ENCODE data around the gene PCNX1.
A peak's percentile ranks its signal among the peaks of the same experiment; 100 is the strongest.

The PCNX1 gene

DNA sequence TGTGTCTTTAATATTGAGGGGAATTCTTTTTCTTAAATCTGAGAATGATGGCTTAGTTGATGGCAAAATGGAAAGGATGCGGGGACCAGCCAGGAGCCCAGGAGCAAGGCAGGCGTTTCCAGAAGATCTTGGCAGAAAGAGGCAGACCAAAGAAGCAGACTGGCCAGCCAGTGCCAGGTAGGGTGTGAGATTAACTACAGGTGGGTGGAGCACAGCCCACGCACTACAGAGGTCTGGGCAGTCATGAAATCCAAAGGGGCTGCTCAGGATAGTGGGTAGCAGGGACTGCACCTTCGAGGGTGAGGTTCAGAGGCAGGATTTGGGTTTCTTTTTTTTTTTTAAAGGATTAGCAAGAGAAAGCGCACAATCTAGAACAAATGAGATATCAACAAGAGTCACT, 17.7 kb upstream of the PCNX1 start:
- no peak for DNase-seq

- no peak for DNase-seq
These were observed 16.2 kb upstream of the PCNX1 start for GRCh38 chr14:70890826-70891659.

DNA sequence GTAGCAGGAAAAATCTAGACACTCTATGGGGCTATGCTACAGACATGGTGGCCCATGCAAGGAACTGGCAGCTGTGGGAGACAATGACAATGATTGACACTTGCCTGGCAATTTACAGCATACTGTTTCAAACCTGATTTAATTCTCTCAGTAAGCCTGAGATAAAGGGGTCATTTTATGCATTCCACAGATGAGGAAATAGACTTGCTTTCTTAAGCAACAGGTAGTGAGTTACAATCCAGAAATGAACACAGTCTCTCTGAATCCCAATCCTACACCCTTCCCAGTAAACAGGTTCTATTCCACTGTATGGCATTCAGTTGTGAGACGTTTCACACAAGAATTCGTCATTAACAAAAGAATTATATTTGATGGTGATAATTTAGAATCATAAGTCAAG, 15.5 kb upstream of the PCNX1 start:
- no peak for DNase-seq

GRCh38 chr14:70893062-70893845, 14.0 kb upstream of the PCNX1 start:
- DNase-seq = no peak

GRCh38 chr14:70893858-70894291, 13.4 kb upstream of the PCNX1 start:
- DNase-seq = no peak

DNA sequence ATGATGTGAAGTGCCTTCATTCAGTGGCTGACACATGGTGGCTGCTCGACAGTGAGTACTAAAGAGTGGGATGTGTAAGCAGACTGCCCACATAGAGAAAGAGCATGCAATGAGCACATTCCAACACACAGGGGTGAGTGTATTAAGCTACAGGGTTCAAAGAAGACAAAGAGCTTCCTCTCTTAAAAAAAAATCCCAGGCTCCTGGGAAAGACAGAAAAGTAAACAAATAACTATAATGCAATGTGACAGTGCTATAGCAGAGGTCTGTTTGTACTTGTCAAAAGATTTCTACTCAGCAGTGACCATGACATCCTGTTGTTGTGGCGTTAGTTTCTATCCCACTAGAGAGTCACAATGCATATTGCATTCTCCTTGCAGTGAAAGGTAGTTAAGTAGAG, 12.4 kb upstream of the PCNX1 start:
- no peak for DNase-seq

GRCh38 chr14:70896317-70896716, 10.9 kb upstream of the PCNX1 start:
- DNase-seq = no peak

DNA sequence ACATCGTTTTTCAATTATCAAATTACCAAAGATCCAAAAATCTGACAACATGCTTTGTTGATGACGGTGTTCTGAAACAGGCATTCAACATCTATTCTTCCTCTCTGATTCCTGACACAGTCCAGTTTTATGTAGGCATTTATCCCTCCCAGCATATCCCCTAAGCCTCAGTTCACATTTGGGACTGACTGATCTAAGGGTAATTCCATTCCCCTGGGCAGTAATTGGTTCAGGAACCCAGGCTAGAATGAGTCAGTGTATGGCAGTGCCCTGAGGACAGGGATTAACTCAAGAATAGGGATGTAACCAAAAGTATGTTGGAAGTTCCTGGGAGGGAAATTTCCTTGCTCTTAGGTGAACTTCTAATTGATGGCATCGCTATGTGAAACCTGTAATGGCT, 10.3 kb upstream of the PCNX1 start:
- no peak for DNase-seq

DNA sequence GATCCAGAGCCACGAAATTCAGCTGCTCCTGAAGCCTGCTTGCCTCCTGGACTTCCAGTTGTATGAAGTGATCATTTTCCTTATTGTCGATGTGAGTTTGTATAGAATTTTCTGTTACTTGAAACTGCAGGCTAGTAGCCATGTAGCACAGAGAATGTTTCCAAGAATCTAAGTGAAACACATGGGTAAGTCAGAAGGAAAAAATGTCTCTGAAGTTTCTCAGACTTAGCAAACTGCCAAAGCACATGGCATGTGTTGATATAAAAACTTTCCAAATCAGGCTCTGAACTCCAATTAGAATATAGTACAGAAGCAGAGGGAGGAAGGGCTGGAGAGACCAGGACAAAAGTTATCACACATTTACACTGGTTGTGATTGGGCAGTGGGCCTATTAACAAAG, 9.8 kb upstream of the PCNX1 start:
- DNase-seq = no peak

DNA sequence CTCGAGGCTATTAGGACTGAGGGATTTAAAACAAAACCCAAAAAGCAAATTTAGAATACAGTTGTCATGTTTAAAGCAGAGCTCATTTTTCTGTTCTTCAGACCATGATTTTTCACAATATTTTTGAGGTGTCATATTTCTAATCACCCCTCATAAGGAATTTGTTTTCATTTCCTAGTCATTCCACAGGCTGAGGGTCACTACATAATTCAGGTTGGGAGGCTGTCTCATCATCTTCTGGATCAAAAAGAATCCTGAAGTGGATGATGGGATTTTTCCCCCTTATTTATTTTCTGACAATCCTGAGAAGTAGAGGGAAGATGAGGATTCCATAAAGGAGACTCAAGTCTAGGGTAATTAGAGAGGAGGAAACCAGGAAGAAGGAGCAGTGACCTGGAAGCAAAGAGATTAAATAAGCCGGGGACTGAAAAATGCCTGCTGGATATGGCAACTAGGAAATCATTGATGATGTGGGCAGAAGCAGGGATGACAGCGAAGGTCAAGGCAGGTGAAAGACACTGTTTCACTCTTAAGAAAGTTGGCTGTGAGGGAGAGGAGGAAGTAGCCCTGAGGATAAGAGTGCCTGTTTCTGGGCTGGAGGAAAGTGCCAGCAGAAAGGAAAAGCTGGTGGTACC, 9.0 kb upstream of the PCNX1 start:
- DNase-seq = no peak

GRCh38 chr14:70901269-70901668, 6.0 kb upstream of the PCNX1 start:
- no peak for DNase-seq

- DNase-seq = no peak
These were observed 5.1 kb upstream of the PCNX1 start for GRCh38 chr14:70902184-70902583.

DNA sequence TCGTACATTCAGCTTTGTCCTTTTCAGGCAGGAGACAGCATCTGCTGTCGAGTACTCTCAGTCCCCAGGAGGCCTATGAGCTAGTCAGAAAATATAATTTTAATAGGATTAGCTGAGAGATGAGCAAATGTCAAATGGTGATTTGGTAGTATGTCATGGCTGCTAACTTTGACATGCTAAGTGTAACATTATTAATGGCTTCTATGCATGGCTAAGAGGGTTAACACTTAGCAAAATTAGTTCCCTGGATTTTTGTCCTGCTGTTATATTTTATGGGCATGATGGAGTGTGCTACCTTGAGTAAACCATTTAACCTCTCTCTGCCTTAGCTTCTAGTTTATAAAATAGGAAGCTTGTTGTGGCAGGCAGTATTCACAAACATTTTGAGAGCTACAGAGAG, 2.9 kb upstream of the PCNX1 start:
- no peak for DNase-seq

DNA sequence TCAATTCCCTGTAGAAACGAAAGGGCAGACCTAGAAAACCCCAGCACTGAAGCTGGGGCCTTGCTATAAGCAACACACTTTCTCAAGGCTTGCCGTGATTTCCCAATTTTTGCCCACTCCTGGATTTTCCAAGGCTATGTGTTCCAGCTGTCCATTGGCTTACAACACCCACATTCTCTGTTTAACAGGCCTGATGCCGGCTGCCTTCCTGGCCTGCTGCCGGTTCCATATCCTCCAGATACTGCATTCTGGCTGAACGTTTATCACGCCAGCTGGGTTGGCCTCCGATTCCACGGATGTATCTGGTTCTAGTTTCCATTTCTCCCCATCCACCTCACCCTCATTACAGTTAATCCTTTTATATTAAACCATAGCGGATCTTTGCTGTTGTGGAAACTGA, 2.0 kb upstream of the PCNX1 start:
- DNase-seq = no peak

GRCh38 chr14:70906793-70907175, 475 bp upstream of the PCNX1 start:
- DNase-seq = no peak

DNA sequence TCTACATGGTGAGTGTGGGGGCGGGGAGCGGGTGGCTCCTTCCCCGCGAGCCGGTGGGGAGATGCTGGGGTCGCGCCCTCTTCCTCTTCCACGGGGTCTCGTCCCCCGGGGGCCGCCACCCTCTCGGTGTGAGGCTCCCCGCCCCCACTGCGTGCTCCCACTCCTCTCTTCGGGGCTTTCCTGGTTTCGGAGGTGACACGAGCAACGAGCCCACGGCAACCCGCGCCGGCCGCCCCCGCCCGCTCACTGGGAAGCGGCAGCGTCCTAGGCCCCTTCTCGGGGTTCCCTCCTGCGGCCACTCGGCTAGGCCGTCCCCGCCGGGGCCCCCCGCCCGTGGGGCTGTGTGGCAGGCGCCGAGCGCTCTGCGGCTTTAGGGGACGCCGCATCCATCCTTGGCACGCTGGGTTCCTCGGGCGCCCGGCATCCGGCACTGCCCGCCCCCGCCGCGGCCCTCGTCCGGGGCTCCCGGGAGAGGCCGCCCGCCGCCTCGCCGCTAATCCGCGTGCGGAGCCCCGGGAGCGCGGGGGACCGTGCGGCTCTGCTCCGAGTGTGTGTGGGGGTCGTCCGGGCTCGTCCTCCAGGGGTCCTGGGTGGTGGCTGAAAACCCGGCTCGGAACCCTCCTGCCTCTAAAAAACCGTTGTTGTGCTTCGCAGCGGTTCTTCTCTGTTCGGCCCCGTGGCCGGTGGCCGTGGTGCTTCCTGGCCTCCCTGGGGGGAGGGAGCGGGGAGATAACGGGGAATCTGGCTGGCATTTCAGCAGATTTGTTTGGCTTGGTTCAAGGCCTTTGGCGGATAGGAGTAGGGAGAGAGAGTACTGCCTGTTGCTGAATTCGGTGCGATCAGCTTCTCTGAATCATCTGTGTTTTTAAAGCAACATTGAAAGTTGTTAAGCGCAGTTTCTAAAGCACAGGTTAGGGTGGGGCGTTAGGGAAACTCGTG, 1.0 kb downstream of the PCNX1 start:
- peak; percentile 60 for DNase-seq

- no peak for DNase-seq
These were observed 1.8 kb downstream of the PCNX1 start for GRCh38 chr14:70908935-70909641.

GRCh38 chr14:70909733-70910614, 2.7 kb downstream of the PCNX1 start:
- DNase-seq = peak; percentile 7

- DNase-seq = no peak
These were observed 8.2 kb downstream of the PCNX1 start for GRCh38 chr14:70915415-70915814.

DNA sequence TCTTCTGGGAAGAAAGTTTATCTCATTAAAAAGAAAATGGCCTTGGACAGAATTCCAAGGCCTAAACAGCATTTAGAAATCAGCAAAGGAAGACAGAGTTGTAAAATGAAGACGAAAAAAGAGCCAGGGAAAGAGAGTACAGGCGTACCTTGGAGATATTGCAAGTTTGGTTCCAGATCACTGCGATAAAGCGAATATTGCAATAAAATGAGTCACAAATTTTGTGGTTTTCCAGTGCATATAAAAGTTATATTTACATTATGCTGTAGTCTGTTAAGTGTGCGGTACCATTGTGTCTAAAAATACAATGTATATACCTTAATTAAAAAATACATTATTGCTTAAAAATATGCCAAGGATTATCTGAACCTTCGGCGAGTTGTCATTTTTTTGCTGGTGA, 9.0 kb downstream of the PCNX1 start:
- no peak for DNase-seq

DNA sequence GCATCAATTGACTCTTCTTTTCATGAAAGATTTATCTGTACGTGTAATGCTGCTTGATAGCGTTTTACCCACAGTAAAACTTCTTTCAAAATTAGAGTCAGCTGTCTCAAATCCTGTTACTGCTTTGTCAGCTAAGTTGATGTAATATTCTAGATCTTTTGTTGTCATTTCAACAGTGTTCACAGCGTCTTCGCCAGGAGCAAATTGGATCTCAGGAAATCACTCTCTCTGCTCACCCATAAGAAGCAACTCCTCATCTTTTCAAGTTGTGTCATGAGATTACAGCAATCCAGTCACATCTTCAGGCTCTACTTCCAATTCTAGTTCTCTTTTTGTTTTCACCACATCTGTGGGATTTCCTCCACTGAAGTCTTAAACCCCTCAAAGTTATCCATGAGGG, 9.5 kb downstream of the PCNX1 start:
- DNase-seq = no peak

All from activated CD4-positive, alpha-beta T cell treated with anti-CD3 and anti-CD28 coated beads, Interleukin-2, amount 50 U/mL, for 1 hour (primary cell).